GM19035 (cell line): ENCODE results near the gene COMT.
"Not testable (repeated sequence)": the region's sequence is repeated elsewhere in the genome, so short reads cannot be mapped to it uniquely, and the experiment has no call there.

ENCODE experiments used
- ATAC-seq: cut with Tn5 transposase; IDR thresholded peaks from one replicate; pipeline ENCODE4 v1.9.1; 2021; ENCODE audit not compliant: unreplicated experiment

Gene COMT

DNA sequence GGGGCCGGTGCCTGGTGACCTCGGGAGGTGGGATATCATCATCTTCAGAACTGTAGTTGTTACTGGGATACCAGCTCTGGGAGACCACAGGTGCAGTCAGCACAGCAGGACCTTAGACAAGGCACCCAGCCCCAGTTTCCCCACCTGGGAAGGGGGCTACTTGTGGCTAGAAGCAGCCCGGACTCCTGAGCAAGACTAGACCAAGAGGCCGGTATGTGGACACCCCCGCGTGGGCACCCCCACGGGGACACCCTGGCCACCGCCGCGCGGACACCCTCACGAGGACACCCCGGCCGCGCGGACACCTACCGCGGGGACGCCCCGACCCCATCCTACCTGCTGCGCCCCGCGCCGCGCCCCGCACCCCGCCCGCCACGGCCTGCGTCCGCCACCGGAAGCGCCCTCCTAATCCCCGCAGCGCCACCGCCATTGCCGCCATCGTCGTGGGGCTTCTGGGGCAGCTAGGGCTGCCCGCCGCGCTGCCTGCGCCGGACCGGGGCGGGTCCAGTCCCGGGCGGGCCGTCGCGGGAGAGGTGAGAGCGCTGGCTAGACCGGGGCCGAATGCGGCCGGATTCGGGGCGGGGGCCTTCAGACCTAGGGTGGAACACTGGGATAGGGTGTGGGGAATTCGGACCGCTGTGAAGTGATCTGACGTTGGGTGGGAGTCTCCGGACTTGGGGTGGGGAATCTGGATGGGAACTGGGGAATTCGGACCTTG lies at the start of gene COMT, which contains the start of gene TXNRD2:
TSS of gene COMT (plus strand) at position 408 of the 718 bp plus-strand sequence. CDS start 20,755 bp downstream, outside the sequence.
TSS of gene TXNRD2 (minus strand) at position 454 of the 718 bp plus-strand sequence. CDS start at position 439, 15 bp downstream.
- ATAC-seq = no peak

DNA sequence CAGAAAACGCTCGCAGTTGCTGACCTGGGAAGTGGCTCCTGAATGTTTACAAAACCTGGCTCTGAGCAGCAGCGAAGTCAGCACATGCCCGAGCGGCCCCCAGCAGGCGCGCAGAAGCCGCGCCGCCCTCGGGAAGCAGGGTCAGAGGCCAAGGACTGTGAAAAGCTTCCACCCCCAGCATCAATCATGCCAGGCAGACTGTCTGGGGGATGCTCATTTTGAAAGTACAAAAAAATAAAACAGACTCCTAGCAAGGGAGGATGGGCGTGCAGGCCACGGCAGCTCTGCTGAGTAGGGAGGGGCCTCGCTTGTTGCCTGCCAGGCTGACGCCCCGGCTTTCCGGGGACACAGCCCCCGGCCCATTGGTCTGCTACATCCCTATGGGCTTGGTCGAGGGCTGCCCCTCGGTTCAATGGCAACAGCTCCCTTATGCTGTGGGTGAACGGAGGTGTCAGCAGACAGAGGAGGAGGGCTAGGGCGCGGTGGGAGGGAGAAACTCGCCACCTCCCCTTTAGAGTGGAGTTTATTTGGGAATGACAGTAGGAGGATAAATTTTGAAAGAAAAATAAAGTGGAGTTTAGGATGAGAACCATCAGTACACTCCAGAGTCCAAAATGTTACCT lies 49.2 kb upstream of the COMT start:
- ATAC-seq = no peak

DNA sequence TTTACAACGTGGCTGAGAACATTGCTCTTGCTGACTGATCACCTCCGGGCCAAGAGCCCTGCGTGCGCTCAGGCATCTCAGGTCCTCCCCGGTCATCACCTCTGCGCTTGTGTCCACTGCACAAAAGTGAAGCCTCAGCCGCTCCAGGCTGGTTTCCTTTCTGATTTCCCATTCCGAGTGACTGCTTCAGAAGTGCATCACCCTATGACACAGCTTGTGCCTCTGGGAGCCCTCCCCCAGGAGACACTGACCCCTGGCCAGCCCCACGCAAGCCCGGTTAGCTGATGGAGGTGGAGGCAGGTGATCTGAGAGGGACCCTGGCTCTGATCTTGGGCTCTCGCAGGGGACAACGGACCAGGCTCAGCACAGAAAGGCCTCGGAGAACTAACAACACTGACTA lies 48.6 kb upstream of the COMT start:
- ATAC-seq = no peak

DNA sequence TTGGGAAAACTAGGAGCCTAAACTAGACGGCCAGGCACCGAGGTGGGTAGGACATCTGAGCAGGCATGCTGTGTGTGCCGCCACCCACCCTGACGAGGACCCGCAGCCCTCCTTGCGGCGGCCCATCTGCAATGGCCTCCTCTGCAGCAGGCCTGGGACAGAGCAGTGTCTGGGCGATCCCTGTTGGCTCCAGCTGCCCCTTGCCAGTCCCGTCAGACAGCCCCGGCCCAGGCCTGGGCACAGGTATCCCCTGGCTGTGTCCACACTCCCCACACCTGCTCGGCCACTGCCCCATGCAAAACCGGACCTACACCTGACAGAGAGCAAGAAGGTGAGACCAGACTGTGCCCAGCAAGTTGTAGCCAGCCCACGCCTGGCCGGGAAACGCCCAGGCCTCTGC lies 48.2 kb upstream of the COMT start:
- no peak for ATAC-seq

DNA sequence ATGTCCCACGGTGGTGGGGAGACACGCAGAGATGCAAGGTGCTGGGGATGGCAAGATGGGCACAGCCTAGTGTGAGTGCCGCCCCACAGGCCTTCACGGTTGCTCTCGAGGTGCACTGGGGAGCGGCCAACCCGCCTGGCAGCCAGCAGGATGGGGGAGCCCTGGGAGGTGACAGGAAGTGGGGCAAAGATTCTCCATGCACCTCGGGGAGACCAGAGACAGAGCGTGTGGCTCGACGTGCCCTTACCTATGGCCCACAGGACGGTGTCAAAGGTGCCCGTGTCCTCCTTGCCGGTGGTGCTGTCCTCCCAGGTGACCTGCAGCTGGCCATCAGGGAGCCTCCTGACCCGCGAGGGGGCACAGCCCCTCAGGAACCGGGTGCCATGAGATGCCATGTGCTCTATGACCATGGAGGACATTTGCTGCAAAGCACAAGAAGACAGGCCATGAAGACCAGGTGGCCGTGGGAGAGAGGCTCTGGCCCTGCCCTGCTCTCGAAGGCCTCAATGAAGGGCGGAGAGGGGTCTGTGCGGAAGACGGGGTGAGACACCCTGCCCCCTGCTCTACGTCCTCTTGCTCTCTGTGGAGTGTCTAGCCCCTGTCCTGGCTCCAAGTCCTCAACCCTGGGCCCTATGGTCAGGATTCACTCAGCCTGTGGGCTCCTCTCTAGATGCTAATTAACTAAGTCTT lies 46.3 kb upstream of the COMT start:
- no peak for ATAC-seq

DNA sequence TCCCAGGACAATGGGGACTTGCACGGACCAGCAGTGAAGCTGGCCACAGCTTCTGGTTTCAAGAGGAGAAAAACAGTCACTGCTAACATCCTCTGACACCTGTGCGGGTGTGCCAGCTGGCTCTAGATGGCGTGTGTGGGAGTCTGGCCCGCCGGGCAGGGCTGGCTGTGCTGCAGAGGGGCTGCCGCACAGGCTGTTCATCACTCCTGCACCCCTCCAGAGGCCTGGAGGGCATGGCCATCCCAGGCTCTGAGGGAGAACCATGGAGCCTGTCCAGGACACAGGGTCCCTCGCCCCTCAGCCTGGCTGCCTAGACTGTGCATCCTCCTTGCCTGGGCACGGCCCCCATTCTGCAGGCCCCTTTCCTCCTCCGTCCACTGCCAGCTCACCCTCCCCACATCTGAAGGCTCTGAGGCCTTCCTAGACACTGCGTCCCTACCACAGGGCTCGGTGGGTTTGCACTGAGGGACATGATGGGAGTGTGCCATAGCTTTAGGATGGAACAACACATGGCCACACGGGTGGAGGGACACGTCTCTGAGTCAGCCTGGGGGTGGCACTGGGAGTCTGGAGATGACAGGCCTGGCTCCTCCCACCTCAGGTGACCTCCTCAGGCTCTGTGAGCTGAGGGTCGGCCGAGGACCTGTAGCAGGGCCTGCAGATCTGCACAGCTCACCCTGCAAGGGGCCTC lies 44.8 kb upstream of the COMT start:
- no peak for ATAC-seq

DNA sequence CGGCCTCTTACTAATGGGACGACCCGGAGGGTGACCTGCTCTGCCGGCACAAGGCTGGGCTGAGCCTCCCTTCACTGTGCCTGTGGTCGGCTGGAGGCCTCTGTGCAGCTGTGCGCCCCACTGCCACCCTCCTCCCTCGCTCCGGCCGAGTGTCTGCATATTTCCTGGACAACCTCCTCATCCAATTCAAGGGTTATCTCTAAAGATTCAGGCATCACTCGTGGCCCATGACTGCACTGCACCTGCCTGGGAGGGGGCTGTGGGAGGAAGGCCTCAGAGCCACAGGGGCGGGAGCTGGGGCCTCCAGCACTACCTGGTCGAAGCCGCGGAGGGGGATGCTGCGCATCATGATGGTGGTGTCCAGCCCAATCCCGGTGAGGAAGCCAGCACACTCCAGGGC lies 43.8 kb upstream of the COMT start:
- no peak for ATAC-seq

DNA sequence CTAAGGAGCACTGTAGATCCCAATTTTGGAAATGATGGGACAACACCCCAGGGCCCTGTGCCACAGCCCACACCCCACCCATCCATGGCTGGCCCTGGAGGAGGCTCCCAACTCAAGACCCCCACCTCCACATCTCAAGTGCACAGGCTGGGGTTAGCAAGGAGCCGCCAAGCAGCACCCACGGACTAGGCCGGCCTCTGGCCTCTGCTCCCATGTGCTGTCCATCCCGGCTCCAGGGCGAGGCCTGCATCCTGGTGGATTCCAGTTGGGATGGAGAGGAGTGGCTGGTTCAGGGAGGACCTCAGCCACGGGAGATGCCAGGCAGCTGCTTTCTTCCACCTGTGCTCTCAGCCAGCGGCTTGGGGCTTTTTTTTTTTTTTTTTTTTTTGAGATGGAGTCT lies 43.4 kb upstream of the COMT start:
- no peak for ATAC-seq

DNA sequence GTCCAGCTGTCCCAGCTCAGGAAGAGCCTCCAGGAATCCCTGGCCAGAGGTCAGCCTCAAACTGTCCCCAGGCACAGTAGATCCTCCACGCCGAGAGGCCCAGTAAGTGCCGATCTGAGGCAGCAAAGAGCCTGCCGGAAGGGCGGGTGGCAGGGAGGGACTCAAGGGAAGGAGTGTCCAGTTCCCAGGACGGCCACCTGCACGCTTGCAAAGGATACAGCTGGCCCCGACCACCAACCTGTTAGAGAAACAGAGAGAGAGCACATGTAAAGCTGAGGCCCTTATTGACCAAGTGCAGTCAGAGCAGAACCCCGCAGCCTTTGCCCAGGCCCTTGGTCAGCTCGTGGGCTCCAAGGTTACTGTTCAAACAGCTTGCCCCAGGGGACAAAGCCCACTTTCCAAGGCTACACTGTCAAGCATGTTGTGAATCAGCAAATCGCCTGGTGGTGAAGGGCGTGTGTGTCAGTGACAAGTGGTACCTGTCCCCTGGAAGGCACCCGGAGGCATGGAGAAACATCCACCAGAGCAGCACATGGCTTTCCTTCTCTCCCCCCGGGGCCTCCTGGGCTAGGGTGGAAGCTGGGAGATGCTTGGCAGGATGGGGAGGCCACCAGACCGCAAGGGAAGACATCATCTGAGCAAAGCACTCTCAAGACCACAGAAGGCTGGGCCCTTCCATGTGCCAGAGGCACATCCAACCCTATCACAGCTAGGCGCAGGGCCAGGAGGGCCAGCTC lies 42.6 kb upstream of the COMT start:
- ATAC-seq = no peak

DNA sequence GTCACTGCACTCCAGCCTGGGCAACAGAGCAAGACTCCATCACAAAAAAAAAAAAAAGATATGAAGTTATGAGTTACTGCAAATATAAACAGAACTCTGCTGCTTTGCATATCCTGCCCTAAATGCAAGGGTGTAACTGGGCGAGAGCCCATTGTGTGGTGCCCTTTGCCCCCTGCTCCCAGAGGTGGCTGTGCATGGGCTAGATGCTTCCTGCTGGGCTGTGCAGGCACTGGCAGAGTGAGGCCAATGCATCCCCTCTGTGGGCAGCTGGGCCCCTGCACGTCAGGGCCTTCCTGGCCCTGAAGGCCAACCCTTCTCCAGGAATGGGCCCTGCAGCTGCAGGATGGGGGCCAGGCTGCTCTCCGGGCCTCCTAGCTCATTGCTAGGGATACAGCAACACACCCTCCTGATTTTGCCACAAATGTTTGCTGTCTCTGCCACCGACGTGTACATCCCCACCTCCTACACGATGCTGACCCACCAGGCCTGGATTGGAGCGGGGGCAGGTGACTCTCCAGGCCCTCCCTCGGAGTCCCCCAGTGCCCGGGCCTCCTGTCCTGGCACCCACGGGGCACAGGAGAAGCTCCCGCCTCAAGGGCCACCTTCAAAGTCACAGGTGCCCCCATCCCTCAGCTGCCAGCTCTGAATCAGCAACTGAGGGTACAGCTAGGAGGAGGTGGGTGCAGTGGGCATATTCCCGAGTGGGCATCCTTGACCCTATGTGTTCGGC lies 40.7 kb upstream of the COMT start:
- no peak for ATAC-seq

DNA sequence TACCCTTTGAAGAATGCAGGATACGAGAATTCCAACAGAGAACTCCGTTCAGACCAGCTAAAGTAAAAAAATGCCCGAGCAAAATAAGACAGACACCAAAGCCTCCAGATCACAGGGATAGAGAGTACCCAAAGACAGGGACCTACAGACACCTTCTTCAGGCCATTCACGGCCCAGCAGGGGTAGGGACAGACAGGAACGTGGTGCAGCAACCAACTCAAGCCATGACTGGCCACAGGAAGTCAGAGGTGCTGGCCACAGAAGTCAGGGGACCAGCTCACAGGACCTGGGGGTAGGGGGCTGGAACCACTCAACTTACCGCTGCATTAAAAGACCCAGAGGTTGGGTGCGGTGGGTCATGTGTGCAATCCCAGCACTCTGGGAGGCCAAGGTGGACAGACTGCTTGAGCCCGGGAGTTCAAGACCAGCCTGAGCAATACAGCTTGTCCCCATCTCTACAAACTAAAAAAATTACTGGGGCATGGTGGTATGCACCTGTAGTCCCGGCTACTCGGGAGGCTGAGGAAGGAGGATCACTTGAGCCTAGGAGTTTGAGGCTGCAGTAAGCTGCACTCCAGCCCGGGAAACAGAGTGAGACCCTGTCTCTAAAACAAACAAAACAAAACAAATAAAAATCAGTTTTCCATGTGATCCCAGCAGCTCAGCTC lies 39.9 kb upstream of the COMT start:
- ATAC-seq = no peak

DNA sequence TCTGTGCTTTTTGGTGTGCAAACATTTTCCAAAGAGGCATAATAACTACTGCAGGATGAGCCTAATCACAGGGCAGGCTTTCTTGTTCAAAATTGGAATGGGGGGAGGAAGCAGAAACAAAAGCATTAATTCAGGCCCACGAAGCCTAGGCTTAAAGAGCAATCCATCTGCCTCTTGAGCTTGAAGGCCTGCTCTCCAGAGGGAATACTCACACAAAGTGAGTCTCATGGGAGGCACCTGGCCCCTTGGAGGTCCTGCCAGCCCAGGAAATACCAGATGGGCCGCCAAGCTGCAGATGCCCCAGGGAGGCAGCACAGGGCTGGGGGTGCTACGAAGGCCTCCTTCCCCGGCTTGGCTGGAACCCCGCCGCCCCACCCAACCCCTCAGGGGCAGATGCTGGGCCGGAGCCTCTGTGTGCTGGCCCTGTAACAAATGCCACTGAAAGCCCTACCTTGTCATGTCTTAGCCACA lies 39.3 kb upstream of the COMT start:
- no peak for ATAC-seq

DNA sequence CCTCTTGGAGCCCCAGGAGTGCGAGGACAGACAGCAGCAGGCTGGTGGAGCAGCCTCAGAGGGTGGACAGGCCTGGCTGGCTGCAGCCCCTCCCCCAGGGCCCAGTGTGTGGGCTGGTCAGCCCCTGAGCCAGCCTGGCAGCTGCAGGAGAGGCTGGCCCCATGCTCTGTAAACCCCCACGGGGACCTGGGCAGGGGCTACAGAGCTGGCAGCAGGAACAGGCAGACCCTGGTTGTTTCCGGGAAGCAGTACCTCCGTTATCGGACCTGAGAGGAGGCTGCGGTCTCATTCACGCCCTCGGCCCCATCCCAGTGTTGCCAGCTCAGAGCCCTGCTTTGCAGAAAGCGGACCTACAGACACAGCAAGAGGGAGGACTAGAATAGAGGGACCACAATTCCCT lies 38.5 kb upstream of the COMT start:
- ATAC-seq = no peak

DNA sequence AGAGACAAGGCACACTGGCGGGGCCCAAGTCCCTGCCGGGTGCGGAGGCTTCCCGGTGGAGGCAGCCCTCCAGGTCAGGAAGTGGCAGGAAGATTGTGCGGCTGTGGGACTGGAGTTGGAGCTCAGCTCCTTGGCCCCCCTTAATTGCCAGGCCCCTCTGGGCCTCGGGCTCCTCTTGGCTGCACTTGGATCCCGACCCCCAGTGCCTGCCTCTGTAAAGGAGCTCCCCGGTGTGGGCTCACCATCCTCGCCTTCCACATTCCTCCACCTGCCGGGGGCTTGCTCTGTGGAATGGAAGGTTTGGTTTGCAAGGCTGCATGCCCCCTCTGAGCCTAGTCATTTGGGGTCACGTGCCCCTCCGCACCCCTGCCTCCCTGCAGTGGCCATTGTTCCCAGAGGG lies 38.1 kb upstream of the COMT start:
- no peak for ATAC-seq

DNA sequence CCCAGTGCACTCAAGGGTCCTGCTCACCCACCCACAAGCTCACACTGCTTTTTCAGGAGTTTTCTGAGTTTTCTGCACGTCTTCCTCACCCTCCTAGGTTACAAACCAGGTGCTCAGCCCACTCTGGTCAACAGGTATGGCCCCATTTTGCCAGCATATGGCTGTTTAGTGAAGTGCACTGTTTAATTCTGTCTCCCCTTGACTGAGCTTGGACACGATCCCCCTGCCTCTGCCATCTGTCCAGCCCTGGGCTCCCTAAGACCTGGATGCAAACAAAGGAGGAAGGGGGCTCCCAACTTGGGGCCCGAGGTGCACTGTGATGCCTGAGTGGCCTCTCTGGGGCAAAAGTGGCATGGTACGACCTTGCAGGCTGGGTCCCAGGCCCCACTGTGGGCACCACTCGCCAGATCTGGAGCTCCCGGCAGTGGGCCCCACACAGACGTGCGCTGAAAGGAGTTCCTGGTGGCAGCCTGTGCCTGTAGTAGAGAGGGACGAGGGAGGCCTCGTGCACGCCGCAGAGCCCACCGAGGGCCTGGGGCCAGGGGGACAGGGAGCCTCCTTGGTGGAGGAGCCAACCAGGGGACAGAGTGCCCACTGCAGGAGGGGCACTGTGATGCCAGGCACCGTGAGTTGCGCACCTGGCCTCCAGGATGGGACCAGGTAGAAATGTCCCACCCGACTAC lies 37.3 kb upstream of the COMT start:
- ATAC-seq = no peak

DNA sequence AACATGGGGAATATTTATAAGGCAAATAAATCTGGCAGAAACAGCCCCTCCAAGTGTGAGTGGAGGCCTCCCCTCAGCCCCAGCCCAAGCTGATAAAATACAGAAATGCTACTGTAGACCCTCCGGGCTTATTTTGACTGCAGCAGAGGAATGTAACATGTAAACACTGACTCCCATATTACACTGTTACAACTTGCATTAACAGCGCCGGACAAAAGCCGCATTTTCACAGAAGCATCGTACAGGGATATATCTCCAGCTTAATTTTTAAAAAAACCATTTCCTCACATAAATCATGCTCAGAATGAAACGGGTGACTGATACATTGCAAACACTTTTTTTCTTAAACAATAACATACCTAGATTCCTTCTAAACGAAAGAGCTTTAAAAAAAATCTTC lies 36.6 kb upstream of the COMT start:
- no peak for ATAC-seq

DNA sequence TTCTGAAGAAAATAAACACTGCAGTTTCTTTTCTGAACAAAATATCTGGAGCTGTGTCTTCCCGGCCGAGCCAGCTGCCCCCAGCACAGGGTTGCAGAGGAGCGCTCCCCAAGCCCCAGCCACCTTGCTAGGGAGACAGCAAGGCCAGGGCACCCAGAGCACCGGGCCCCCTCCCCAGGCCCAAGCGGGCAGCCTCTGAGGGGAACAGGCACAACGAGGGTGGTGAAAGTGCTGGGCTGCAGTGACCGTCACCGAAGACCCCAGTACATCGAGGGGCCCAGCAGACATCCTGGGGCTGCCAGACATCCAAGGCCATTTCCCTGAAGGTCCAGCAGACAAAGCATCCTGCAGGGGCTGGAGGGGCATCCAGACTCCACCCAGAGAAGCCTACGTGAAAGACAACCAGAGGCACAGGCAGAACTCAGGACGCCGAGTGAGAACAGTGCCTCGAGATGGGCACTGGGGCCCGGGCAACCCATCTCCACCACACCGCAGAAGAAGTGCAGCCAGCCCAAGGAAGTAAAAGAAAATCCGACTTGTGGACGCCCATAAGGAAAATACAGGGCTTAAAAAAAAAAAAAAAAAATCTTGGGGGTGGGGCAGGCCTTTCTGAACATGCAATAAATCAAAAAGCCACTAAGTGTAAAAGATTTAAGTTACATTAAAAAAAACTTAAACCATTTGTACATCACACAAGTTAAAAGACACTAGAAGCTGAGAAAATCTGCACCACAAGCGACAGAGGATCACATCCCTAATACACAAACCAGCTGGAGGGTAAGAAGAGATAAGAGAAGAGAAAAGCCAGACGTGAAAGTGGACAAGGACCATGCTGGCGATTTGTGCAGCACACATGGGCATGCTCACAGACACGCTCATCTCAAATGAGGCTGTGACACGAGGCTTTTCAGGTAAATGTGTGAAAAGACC lies 36.0 kb upstream of the COMT start:
- ATAC-seq = no peak

DNA sequence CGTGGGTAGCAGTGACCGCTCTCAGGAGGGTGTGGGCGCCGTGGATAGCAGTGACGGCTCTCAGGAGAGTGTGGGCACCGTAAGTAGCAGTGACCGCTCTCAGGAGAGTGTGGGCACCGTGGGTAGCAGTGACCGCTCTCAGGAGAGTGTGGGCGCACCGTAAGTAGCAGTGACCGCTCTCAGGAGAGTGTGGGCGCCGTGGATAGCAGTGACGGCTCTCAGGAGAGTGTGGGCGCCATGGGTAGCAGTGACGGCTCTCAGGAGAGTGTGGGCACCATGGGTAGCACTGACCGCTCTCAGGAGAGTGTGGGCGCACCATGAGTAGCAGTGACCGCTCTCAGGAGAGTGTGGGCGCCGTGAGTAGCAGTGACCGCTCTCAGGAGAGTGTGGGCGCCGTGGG lies 34.7 kb upstream of the COMT start:
- ATAC-seq = not testable (repeated sequence)
